Effector memory CD4-positive, alpha-beta T cell (primary cell): ENCODE results near the gene CDH5.

ENCODE experiments used
- DNase-seq, 3 donors: peaks; one replicate each; pipeline ENCODE4 v3.0.0-alpha.2; 2020
- H3K27ac ChIP-seq: 2 replicates; pipeline ENCODE4 v1.7.0; 2013; ENCODE audit warnings: mild to moderate bottlenecking, low read length, moderate library complexity; ENCODE audit not compliant: insufficient read depth, poor library complexity, severe bottlenecking
- H3K27me3 ChIP-seq: replicated peaks from 2 replicates; pipeline ENCODE4 v1.7.0; 2013; ENCODE audit warnings: mild to moderate bottlenecking, low read length; ENCODE audit not compliant: insufficient read depth, control insufficient read depth, poor library complexity, severe bottlenecking
- H3K36me3 ChIP-seq: 2 replicates; pipeline ENCODE4 v1.7.0; 2013; ENCODE audit warnings: mild to moderate bottlenecking, low read length, moderate library complexity; ENCODE audit not compliant: control insufficient read depth, insufficient read depth
- H3K4me1 ChIP-seq: 2 replicates; pipeline ENCODE4 v1.7.0; 2013; ENCODE audit warnings: low read length, mild to moderate bottlenecking; ENCODE audit not compliant: control insufficient read depth, insufficient read depth, poor library complexity, severe bottlenecking
- H3K4me3 ChIP-seq: 2 replicates; pipeline ENCODE4 v1.7.0; 2013; ENCODE audit warnings: low read length, low read depth, mild to moderate bottlenecking; ENCODE audit not compliant: insufficient read depth, poor library complexity, severe bottlenecking
- H3K9me3 ChIP-seq: 2 replicates; pipeline ENCODE4 v1.7.0; 2013; ENCODE audit warnings: mild to moderate bottlenecking, low read length, moderate library complexity; ENCODE audit not compliant: control insufficient read depth

The CDH5 gene

GRCh38 chr16:66354034-66354909 lies 12.2 kb upstream of the CDH5 start:
- no peaks in the 10 kb centered on the region for H3K9me3 ChIP-seq
- no peak overlapping the region for H3K4me3 ChIP-seq
- DNase-seq, result no peak
- H3K27me3 ChIP-seq, result no peaks in the 10 kb centered on the region
- no peaks in the 10 kb centered on the region for H3K36me3 ChIP-seq
- no peaks in the 10 kb centered on the region for H3K4me1 ChIP-seq
- H3K27ac ChIP-seq, result no peak overlapping the region

GRCh38 chr16:66355526-66355925 lies 11.0 kb upstream of the CDH5 start:
- H3K9me3 ChIP-seq, result no peaks in the 10 kb centered on the region
- no peaks in the 10 kb centered on the region for H3K36me3 ChIP-seq
- H3K4me1 ChIP-seq, result no peaks in the 10 kb centered on the region
- DNase-seq, result no peak
- no peaks in the 10 kb centered on the region for H3K27me3 ChIP-seq
- no peak overlapping the region for H3K27ac ChIP-seq
- H3K4me3 ChIP-seq, result no peak overlapping the region

GRCh38 chr16:66357523-66357928 lies 9.0 kb upstream of the CDH5 start:
- Histone ChIP-seq H3K36me3 (no peaks in the 10 kb centered on the region), H3K9me3 (no peaks in the 10 kb centered on the region), H3K4me1 (no peaks in the 10 kb centered on the region), H3K4me3 (no peak overlapping the region), H3K27ac (no peak overlapping the region), H3K27me3 (no peaks in the 10 kb centered on the region)
- no peak for DNase-seq

GRCh38 chr16:66358231-66358630 lies 8.3 kb upstream of the CDH5 start:
- Histone ChIP-seq H3K4me3 (no peak overlapping the region), H3K36me3 (no peaks in the 10 kb centered on the region), H3K27me3 (no peaks in the 10 kb centered on the region), H3K4me1 (no peaks in the 10 kb centered on the region), H3K27ac (no peak overlapping the region), H3K9me3 (no peaks in the 10 kb centered on the region)
- no peak for DNase-seq

GRCh38 chr16:66359012-66359411 lies 7.5 kb upstream of the CDH5 start:
- H3K4me1 ChIP-seq, result no peaks in the 10 kb centered on the region
- no peaks in the 10 kb centered on the region for H3K9me3 ChIP-seq
- no peaks in the 10 kb centered on the region for H3K36me3 ChIP-seq
- peaks cover 1% of the 10 kb centered on the region for H3K27me3 ChIP-seq
- H3K4me3 ChIP-seq, result no peak overlapping the region
- no peak overlapping the region for H3K27ac ChIP-seq
- no peak for DNase-seq

- H3K27me3 ChIP-seq, result peaks cover 5% of the 10 kb centered on the region
- DNase-seq, result no peak
- no peak overlapping the region for H3K4me3 ChIP-seq
- no peaks in the 10 kb centered on the region for H3K36me3 ChIP-seq
- no peak overlapping the region for H3K27ac ChIP-seq
- H3K9me3 ChIP-seq, result no peaks in the 10 kb centered on the region
- H3K4me1 ChIP-seq, result no peaks in the 10 kb centered on the region
Measured at GRCh38 chr16:66359811-66360608, 6.5 kb upstream of the CDH5 start.

- peaks cover 5% of the 10 kb centered on the region for H3K27me3 ChIP-seq
- no peaks in the 10 kb centered on the region for H3K36me3 ChIP-seq
- DNase-seq, result no peak
- no peak overlapping the region for H3K27ac ChIP-seq
- H3K4me3 ChIP-seq, result no peak overlapping the region
- no peaks in the 10 kb centered on the region for H3K9me3 ChIP-seq
- H3K4me1 ChIP-seq, result no peaks in the 10 kb centered on the region
Measured at GRCh38 chr16:66360624-66361324, 5.7 kb upstream of the CDH5 start.

GRCh38 chr16:66361604-66362135 lies 4.8 kb upstream of the CDH5 start:
- no peaks in the 10 kb centered on the region for H3K4me1 ChIP-seq
- peaks cover 5% of the 10 kb centered on the region for H3K27me3 ChIP-seq

GRCh38 chr16:66363211-66363777 lies 3.2 kb upstream of the CDH5 start:
- no peak overlapping the region for H3K27ac ChIP-seq
- H3K4me3 ChIP-seq, result no peak overlapping the region
- no peaks in the 10 kb centered on the region for H3K36me3 ChIP-seq
- H3K4me1 ChIP-seq, result no peaks in the 10 kb centered on the region
- no peak for DNase-seq
- H3K27me3 ChIP-seq, result peaks cover 5% of the 10 kb centered on the region
- no peaks in the 10 kb centered on the region for H3K9me3 ChIP-seq

More at GRCh38 chr16:66361604-66362135, 4.8 kb upstream of the CDH5 start:
- no peak overlapping the region for H3K4me3 ChIP-seq
- no peaks in the 10 kb centered on the region for H3K9me3 ChIP-seq
- no peak overlapping the region for H3K27ac ChIP-seq
- no peak for DNase-seq
- H3K36me3 ChIP-seq, result no peaks in the 10 kb centered on the region
